ENCODE measurements around the gene PSKH1. TPM values are rescaled to one million over a fixed set of nuclear protein-coding genes. Genes with fewer than 3 reads are reported as not detected.

PSKH1 gene
- total and polyA plus RNA-seq, 9 of the 15 experiments (the other 6 are each of a cell fraction or from before 2014, with no cell fraction given) = 0.96 to 20.9 (median 9.4) TPM

DNA sequence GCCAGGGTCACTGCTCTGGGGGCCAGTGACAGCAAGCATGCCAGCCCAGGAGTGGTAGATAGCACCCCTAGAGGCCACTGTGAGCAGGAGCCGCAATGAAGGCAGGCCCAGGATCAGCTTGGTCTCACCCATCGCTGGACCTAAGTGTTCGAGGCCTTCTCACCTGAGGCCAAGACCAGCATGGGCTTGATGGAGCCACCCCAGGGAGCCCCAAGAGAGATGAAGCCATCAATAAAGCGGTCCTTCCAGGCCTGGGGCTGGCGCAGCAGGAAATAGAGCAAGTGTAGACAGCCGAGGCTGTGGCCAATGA lies 49.1 kb downstream of the PSKH1 start (continued):
- TF ChIP-seq ZSCAN32 (CRISPR knock-in tag; IDR thresholded peaks at IDR 0.05) = 0 out of 2 replicates have a peak, but pooled peaks have one; percentile 62
- TF ChIP-seq XRCC5 (IDR thresholded peaks at IDR 0.05; ENCODE audit: low read depth, low read length) = peak; percentile 39; the same call in 1 of the 2 replicates
- TF ChIP-seq CTBP1 (IDR thresholded peaks at IDR 0.05; ENCODE audit: borderline replicate concordance) = peak; percentile 44; the same call in 1 of the 2 replicates
- no peak for TF ChIP-seq ZNF445 (CRISPR knock-in tag; IDR thresholded peaks at IDR 0.05; ENCODE audit: low read depth)
- TF ChIP-seq, protein P1, sequence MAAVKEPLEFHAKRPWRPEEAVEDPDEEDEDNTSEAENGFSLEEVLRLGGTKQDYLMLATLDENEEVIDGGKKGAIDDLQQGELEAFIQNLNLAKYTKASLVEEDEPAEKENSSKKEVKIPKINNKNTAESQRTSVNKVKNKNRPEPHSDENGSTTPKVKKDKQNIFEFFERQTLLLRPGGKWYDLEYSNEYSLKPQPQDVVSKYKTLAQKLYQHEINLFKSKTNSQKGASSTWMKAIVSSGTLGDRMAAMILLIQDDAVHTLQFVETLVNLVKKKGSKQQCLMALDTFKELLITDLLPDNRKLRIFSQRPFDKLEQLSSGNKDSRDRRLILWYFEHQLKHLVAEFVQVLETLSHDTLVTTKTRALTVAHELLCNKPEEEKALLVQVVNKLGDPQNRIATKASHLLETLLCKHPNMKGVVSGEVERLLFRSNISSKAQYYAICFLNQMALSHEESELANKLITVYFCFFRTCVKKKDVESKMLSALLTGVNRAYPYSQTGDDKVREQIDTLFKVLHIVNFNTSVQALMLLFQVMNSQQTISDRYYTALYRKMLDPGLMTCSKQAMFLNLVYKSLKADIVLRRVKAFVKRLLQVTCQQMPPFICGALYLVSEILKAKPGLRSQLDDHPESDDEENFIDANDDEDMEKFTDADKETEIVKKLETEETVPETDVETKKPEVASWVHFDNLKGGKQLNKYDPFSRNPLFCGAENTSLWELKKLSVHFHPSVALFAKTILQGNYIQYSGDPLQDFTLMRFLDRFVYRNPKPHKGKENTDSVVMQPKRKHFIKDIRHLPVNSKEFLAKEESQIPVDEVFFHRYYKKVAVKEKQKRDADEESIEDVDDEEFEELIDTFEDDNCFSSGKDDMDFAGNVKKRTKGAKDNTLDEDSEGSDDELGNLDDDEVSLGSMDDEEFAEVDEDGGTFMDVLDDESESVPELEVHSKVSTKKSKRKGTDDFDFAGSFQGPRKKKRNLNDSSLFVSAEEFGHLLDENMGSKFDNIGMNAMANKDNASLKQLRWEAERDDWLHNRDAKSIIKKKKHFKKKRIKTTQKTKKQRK (IDR thresholded peaks at IDR 0.05; ENCODE audit: borderline replicate concordance, low read depth, low read length) = no peak
- TF ChIP-seq, protein P2, sequence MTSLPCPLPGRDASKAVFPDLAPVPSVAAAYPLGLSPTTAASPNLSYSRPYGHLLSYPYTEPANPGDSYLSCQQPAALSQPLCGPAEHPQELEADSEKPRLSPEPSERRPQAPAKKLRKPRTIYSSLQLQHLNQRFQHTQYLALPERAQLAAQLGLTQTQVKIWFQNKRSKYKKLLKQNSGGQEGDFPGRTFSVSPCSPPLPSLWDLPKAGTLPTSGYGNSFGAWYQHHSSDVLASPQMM (CRISPR knock-in tag; IDR thresholded peaks at IDR 0.05) = no peak
- TF ChIP-seq, protein P3, sequence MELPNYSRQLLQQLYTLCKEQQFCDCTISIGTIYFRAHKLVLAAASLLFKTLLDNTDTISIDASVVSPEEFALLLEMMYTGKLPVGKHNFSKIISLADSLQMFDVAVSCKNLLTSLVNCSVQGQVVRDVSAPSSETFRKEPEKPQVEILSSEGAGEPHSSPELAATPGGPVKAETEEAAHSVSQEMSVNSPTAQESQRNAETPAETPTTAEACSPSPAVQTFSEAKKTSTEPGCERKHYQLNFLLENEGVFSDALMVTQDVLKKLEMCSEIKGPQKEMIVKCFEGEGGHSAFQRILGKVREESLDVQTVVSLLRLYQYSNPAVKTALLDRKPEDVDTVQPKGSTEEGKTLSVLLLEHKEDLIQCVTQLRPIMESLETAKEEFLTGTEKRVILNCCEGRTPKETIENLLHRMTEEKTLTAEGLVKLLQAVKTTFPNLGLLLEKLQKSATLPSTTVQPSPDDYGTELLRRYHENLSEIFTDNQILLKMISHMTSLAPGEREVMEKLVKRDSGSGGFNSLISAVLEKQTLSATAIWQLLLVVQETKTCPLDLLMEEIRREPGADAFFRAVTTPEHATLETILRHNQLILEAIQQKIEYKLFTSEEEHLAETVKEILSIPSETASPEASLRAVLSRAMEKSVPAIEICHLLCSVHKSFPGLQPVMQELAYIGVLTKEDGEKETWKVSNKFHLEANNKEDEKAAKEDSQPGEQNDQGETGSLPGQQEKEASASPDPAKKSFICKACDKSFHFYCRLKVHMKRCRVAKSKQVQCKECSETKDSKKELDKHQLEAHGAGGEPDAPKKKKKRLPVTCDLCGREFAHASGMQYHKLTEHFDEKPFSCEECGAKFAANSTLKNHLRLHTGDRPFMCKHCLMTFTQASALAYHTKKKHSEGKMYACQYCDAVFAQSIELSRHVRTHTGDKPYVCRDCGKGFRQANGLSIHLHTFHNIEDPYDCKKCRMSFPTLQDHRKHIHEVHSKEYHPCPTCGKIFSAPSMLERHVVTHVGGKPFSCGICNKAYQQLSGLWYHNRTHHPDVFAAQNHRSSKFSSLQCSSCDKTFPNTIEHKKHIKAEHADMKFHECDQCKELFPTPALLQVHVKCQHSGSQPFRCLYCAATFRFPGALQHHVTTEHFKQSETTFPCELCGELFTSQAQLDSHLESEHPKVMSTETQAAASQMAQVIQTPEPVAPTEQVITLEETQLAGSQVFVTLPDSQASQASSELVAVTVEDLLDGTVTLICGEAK (IDR thresholded peaks at IDR 0.05) = no peak
- TF ChIP-seq, protein P3 (CRISPR knock-in tag; IDR thresholded peaks at IDR 0.05) = no peak
- TF ChIP-seq DMBX1 (CRISPR knock-in tag; IDR thresholded peaks at IDR 0.05; ENCODE audit: borderline replicate concordance) = no peak
- 0 out of 2 replicates have a peak, but pooled peaks have one; percentile 43 for TF ChIP-seq CC2D1A (IDR thresholded peaks at IDR 0.05)
- no peak for TF ChIP-seq RNF2 (IDR thresholded peaks at IDR 0.05)
- no peak for TF ChIP-seq ZNF197 (CRISPR knock-in tag; IDR thresholded peaks at IDR 0.05; ENCODE audit: low read depth)
- TF ChIP-seq, protein P4, sequence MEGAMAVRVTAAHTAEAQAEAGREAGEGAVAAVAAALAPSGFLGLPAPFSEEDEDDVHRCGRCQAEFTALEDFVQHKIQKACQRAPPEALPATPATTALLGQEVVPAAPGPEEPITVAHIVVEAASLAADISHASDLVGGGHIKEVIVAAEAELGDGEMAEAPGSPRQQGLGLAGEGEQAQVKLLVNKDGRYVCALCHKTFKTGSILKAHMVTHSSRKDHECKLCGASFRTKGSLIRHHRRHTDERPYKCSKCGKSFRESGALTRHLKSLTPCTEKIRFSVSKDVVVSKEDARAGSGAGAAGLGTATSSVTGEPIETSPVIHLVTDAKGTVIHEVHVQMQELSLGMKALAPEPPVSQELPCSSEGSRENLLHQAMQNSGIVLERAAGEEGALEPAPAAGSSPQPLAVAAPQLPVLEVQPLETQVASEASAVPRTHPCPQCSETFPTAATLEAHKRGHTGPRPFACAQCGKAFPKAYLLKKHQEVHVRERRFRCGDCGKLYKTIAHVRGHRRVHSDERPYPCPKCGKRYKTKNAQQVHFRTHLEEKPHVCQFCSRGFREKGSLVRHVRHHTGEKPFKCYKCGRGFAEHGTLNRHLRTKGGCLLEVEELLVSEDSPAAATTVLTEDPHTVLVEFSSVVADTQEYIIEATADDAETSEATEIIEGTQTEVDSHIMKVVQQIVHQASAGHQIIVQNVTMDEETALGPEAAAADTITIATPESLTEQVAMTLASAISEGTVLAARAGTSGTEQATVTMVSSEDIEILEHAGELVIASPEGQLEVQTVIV (CRISPR knock-in tag; IDR thresholded peaks at IDR 0.05; ENCODE audit: borderline replicate concordance) = no peak
